K562 (cell line): Measurements from ENCODE around the gene DGKA. TPM values are rescaled to one million over a fixed set of nuclear protein-coding genes. Genes with fewer than 3 reads are reported as not detected.

Experiments
- ATAC-seq: fragments of 200-7000 bp; cut with Tn5 transposase; 3 replicates; pipeline ENCODE4 v1.9.1; 2020; ENCODE audit warnings: moderate library complexity
- BruUV-seq: library from RNA; stranded (reverse); fragments of 400-500 nt; replicated peaks from 2 replicates; lab custom pipeline; 2021; lab: Mats Ljungman, UMichigan
- CTCF ChIA-PET: fragments of 300-600 bp; formaldehyde crosslinking; extraction: SDS; loops from one replicate; lab custom pipeline; 2021; ENCODE audit warnings: low intra/inter-chr PET ratio; lab: Yijun Ruan, JAX
- POLR2A ChIA-PET: fragments of 300-600, 350-650 bp; sonication (Branson Sonifier 250); formaldehyde crosslinking; extraction: SDS; loops from one replicate; lab custom pipeline; 2021; ENCODE audit warnings: antibody characterized with exemption, inconsistent platforms; lab: Yijun Ruan, JAX
- DNase-seq, 4 experiments: peaks; one replicate each; pipeline versions ENCODE4 v3.0.0 to v3.0.0-alpha.2; 2011 to 2018; ENCODE audit warnings: low spot score in 3 of 4, mixed read lengths in 3 of 4; ENCODE audit errors: extremely low read depth in 1 of 4
- FAIRE-seq: peaks from 2 replicates; lab custom pipeline; 2011; peaks lifted over from hg19 to GRCh38; lab: Jason Lieb, UNC
- H2AFZ ChIP-seq: 2 replicates; pipeline ENCODE4 v1.6.0; 2011; ENCODE audit warnings: low read depth, low read length, control low read depth, inconsistent platforms
- H3K27ac ChIP-seq: fragments of 200-600 bp; 3 replicates; pipeline ENCODE4 v1.8.0; 2011; ENCODE audit warnings: low read depth, mild to moderate bottlenecking, control low read depth, inconsistent platforms, low read length, moderate library complexity, mixed read lengths; ENCODE audit errors: extremely low read depth
- H3K27me3 ChIP-seq, 2 experiments: fragments of 300-600 bp in 1 of 2; 2 replicates in 1 of 2; 3 replicates in 1 of 2; pipeline versions ENCODE4 v1.6.0 to v1.8.0; 2011; ENCODE audit warnings: inconsistent platforms in 2 of 2, low read length in 2 of 2, mild to moderate bottlenecking in 1 of 2, mixed read lengths in 1 of 2, moderate library complexity in 1 of 2; ENCODE audit not compliant: control insufficient read depth in 2 of 2, insufficient read depth in 2 of 2
- H3K36me3 ChIP-seq: fragments of 300-600 bp; 3 replicates; pipeline ENCODE4 v1.8.0; 2011; ENCODE audit warnings: mild to moderate bottlenecking, low read length, inconsistent platforms; ENCODE audit not compliant: control insufficient read depth, insufficient read depth
- H3K4me1 ChIP-seq, 2 experiments: fragments of 200-600 bp in 1 of 2; replicated peaks in 1 of 2; 2 replicates in 1 of 2; 3 replicates in 1 of 2; pipeline versions ENCODE4 v1.5.1 to v1.8.0; 2011; ENCODE audit warnings: inconsistent platforms in 2 of 2, low read length in 2 of 2, mild to moderate bottlenecking in 1 of 2, mixed read lengths in 1 of 2, moderate library complexity in 1 of 2; ENCODE audit not compliant: control insufficient read depth in 2 of 2, insufficient read depth in 2 of 2
- H3K4me2 ChIP-seq: 2 replicates; pipeline ENCODE4 v1.6.1; 2011; ENCODE audit warnings: low read length, control low read depth, inconsistent platforms, mixed read lengths; ENCODE audit not compliant: insufficient read depth
- H3K4me3 ChIP-seq: fragments of 200-600 bp; sonication (generic), shearing (Covaris generic); 2 replicates; pipeline ENCODE4 v1.5.1; 2016; ENCODE audit warnings: control low read depth, inconsistent platforms
- H3K79me2 ChIP-seq: fragments of 200-600 bp; 3 replicates; pipeline ENCODE4 v1.8.0; 2011; ENCODE audit warnings: low read length, inconsistent platforms; ENCODE audit not compliant: control insufficient read depth, insufficient read depth
- H3K9ac ChIP-seq, 2 experiments: 2 replicates each; pipeline versions ENCODE4 v1.6.0 to v1.6.1; 2011; ENCODE audit warnings: low read depth in 2 of 2, low read length in 2 of 2, control low read depth in 1 of 2, inconsistent platforms in 1 of 2, mild to moderate bottlenecking in 1 of 2, mixed read lengths in 1 of 2; ENCODE audit not compliant: insufficient read depth in 1 of 2
- H3K9me1 ChIP-seq: one replicate; pipeline ENCODE4 v1.6.0; 2011; ENCODE audit warnings: inconsistent platforms, mild to moderate bottlenecking, low read length, moderate library complexity; ENCODE audit not compliant: control insufficient read depth, insufficient read depth
- H3K9me3 ChIP-seq: replicated peaks from 2 replicates; pipeline ENCODE4 v1.5.1; 2011; ENCODE audit warnings: low read depth, low read length, inconsistent platforms; ENCODE audit not compliant: control insufficient read depth, insufficient read depth
- H4K20me1 ChIP-seq: replicated peaks from 2 replicates; pipeline ENCODE4 v1.6.1; 2011; ENCODE audit warnings: low read length, inconsistent platforms, mixed read lengths; ENCODE audit not compliant: control insufficient read depth, insufficient read depth
- DPF2 ChIP-seq: fragments of 450-650 bp; IDR thresholded peaks from 2 replicates; pipeline ENCODE4 v1.6.1; 2016
- NFE2 ChIP-seq: IDR thresholded peaks from 2 replicates; pipeline ENCODE4 v1.6.1; 2014; ENCODE audit warnings: antibody characterized with exemption, low read depth
- NUFIP1 ChIP-seq: fragments of 450-650 bp; IDR thresholded peaks from 2 replicates; pipeline ENCODE4 v1.6.1; 2018; ENCODE audit not compliant: partially characterized antibody
- TBL1XR1 ChIP-seq, 2 experiments: IDR thresholded peaks; 2 replicates each; pipeline ENCODE4 v1.6.1; 2012; ENCODE audit warnings: improper control_type of control experiment in 2 of 2, low read length in 2 of 2, mild to moderate bottlenecking in 1 of 2
- WGBS: fragments of 100-300 bp; shearing (Covaris generic); methylation state at CpG from one replicate; pipeline ENCODE4 v1.1.6; 2016; ENCODE audit warnings: low coverage, mixed read lengths; ENCODE audit not compliant: insufficient coverage; ENCODE audit errors: missing lambda C conversion rate; 5-methylcytosine and 5-hydroxymethylcytosine counted together
- in situ Hi-C: fragments of 300-500 bp; cut with MboI; formaldehyde crosslinking; loops from 4 replicates; pipeline ENCODE4 v1.15.0; 2018; ENCODE audit warnings: inconsistent platforms, mixed read lengths
- intact Hi-C: fragments of 100-400 bp; cut with micrococcal nuclease; formaldehyde crosslinking; loops from 2 replicates; pipeline ENCODE4 v1.14.2; 2022
- polyA plus RNA-seq, 8 experiments: library from polyadenylated mRNA; depleted of rRNA in 4 of 8; stranded (reverse) in 5 of 8; unstranded in 3 of 8; fragments of >200 nt; fragmentation: Nextera tagmentation in 2 of 8; fragmentation: Illumina TruSeq in 1 of 8; extraction: Ambion mirVana in 2 of 8; extraction: Trizol in 1 of 8; gene quantifications; 2 replicates each; pipeline versions ENCODE4 v1.2.1 to v1.2.3, GENCODE V29; 2011 to 2014; ENCODE audit warnings: inconsistent platforms in 1 of 8, missing spikeins in 1 of 8
- total RNA-seq, 7 experiments: library from RNA; depleted of rRNA in 6 of 7; stranded (reverse); fragments of >200 nt in 6 of 7; fragmentation: Illumina TruSeq in 2 of 7; extraction: Trizol in 2 of 7; gene quantifications; 2 replicates each; pipeline versions ENCODE4 v1.2.1 to v1.2.3, GENCODE V29; 2011 to 2021; ENCODE audit warnings: low replicate concordance in 1 of 7
- TF ChIP-seq, protein P1 (sequence below), 2 experiments: fragments of 450-650 bp in 1 of 2; sonication (generic) in 1 of 2; formaldehyde crosslinking; conservative IDR thresholded peaks; 2 replicates each; pipeline versions ENCODE4 v1.4.0 to v1.8.1; 2020 to 2022; ENCODE audit warnings: mild to moderate bottlenecking in 1 of 2, missing genetic modification reagents in 1 of 2
- TF ChIP-seq, protein P2 (sequence below), 2 experiments: fragments of 250-450 bp in 1 of 2; fragments of 450-650 bp in 1 of 2; sonication (Bioruptor Pico) in 1 of 2; IDR thresholded peaks; 2 replicates each; pipeline versions ENCODE4 v1.6.1 to v1.8.0; 2016 to 2021; ENCODE audit warnings: mild to moderate bottlenecking in 2 of 2, moderate library complexity in 2 of 2, missing compliant biosample characterization in 1 of 2, missing genetic modification characterization in 1 of 2

DGKA gene
- total and polyA plus RNA-seq, 9 of the 15 experiments (the other 6 are each of a cell fraction or from before 2014, with no cell fraction given) = 3.4 to 12.4 (median 6.2) TPM

DNA sequence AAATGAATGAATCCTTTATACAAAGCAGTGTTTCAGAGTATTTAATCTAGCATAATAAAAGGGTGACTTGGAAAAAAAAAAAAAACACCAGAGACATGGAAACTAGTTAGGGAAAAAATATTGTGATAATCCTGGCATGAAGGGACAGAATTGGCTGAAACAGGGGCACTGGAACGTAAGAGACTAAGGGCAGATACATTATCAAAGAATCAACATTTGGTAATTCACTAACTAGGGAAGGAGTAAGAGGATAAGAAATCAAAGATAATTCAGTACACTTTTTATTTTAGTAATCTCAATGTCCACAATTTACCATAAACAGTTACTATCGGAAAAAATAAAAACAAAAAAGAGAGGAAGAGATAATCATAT, 21.5 kb upstream of the DGKA start:
- Histone ChIP-seq H3K4me1 (peaks cover 3 to 16% of the 10 kb centered on the region in 2 experiments; a peak in 4 of 5 replicates), H2AFZ (no peak overlapping the region), H3K27ac (peak overlapping the region; percentile 71; the same call in 1 of the 3 replicates), H3K4me2 (0 out of 2 replicates have a peak overlapping the region, but pooled peaks have one; percentile 23), H3K79me2 (peaks cover 20% of the 10 kb centered on the region; the same call in 2 of the 3 replicates), H3K9me3 (no peaks in the 10 kb centered on the region), H4K20me1 (no peaks in the 10 kb centered on the region), H3K9me1 (no peaks in the 10 kb centered on the region), H3K36me3 (peaks cover 18% of the 10 kb centered on the region), H3K27me3 (no peaks in the 10 kb centered on the region), H3K9ac (peak overlapping the region; percentile 31 to 78; a peak in 3 of 4 replicates), H3K4me3 (no peak overlapping the region)
- intact Hi-C loops (no loop called here), in situ Hi-C loops (no loop called here)
- DNase-seq = no peak
- no TSS peak for BruUV-seq
- FAIRE-seq = peak; percentile 11
- 0 out of 2 replicates have a peak, but pooled peaks have one; percentile 6 for TF ChIP-seq DPF2
- TF ChIP-seq NFE2 = no peak
- TF ChIP-seq TBL1XR1 (IDR thresholded peaks at IDR 0.05; ENCODE audit: low read length in 2 of 2) = no peak
- no peak for ATAC-seq
- CTCF ChIA-PET = no interaction called here
- POLR2A ChIA-PET = interaction anchor here (0.6 to 1.0 kb wide), 2 partner anchors 80 to 1637 kb away, joined by 3 read pairs; partner anchors contain the start of gene DNAJC14
- WGBS = 19% methylated on average over 2 of the region's 2 CpGs

DNA sequence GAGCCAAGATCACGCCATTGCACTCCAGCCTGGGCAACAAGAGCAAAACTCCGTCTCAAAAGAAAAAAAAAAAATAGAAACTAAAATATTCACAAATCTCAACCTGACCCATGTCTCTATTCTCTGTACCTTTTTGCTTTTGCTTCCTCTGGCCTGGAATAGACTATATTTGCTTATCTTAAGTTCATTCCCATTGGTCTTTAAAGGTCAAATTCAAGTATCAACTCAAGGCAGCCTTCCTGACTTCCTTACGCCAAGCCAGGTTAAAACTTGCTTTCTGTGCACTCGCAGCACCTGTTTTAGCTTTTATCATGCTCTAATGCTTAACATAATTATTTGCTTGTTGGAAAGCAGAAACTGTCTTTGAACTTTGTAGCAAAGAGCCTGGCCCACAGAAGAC, 18.1 kb upstream of the DGKA start:
- Histone ChIP-seq H2AFZ (no peak overlapping the region), H3K4me1 (peaks cover 3 to 17% of the 10 kb centered on the region in 2 experiments), H3K9me3 (no peaks in the 10 kb centered on the region), H3K9ac (no peak overlapping the region), H3K36me3 (peaks cover 21% of the 10 kb centered on the region), H3K9me1 (no peaks in the 10 kb centered on the region), H3K27me3 (no peaks in the 10 kb centered on the region), H3K4me3 (no peak overlapping the region), H3K79me2 (peaks cover 44% of the 10 kb centered on the region), H3K27ac (no peak overlapping the region), H4K20me1 (no peaks in the 10 kb centered on the region), H3K4me2 (no peak overlapping the region)
- POLR2A ChIA-PET = no interaction called here
- TF ChIP-seq, protein P1, sequence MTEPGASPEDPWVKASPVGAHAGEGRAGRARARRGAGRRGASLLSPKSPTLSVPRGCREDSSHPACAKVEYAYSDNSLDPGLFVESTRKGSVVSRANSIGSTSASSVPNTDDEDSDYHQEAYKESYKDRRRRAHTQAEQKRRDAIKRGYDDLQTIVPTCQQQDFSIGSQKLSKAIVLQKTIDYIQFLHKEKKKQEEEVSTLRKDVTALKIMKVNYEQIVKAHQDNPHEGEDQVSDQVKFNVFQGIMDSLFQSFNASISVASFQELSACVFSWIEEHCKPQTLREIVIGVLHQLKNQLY (CRISPR knock-in tag; conservative IDR thresholded peaks at IDR 0.05) = no peak
- no peak for TF ChIP-seq NUFIP1
- TF ChIP-seq, protein P2, sequence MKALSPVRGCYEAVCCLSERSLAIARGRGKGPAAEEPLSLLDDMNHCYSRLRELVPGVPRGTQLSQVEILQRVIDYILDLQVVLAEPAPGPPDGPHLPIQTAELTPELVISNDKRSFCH (CRISPR knock-in tag; IDR thresholded peaks at IDR 0.05) = no peak
- TF ChIP-seq, protein P2 (tag; IDR thresholded peaks at IDR 0.05) = peak; percentile 67
- in situ Hi-C loops (no loop called here), intact Hi-C loops (no loop called here)
- no TSS peak for BruUV-seq
- WGBS = 87% methylated on average over 2 of the region's 4 CpGs
- DNase-seq (no peak), FAIRE-seq (no peak), ATAC-seq (no peak)
- CTCF ChIA-PET = no interaction called here
